ENCODE measurements around the gene BAD. TPM values are rescaled to one million over a fixed set of nuclear protein-coding genes. Genes with fewer than 3 reads are reported as not detected.

Gene BAD
- total and polyA plus RNA-seq, 10 of the 15 experiments (the other 5 are each of a cell fraction or from before 2014, with no cell fraction given): 1.5 to 67.2 (median 39.6) TPM

GRCh38 chr11:64304316-64305072, 20.0 kb upstream of the BAD start:
- Histone ChIP-seq H3K36me3 (ENCODE audit: control insufficient read depth in 2 of 2, insufficient read depth in 2 of 2, low read length in 1 of 2) (peaks cover 0 to 3% of the 10 kb centered on the region in 2 experiments; a peak in 2 of 4 replicates), H2AFZ (ENCODE audit: control insufficient read depth, low read depth, low read length) (peak overlapping the region; percentile 63), H3K27ac (ENCODE audit: control insufficient read depth, insufficient read depth) (peak overlapping the region; percentile 90), H4K20me1 (ENCODE audit: control insufficient read depth, insufficient read depth) (no peaks in the 10 kb centered on the region), H3K4me3 (peak overlapping the region; percentile 72), H3K79me2 (ENCODE audit: control insufficient read depth, insufficient read depth, low read length) (peaks cover 22% of the 10 kb centered on the region), H3K4me1 (ENCODE audit: control insufficient read depth, insufficient read depth, low read length) (peaks cover 27% of the 10 kb centered on the region), H3K27me3 (replicated peaks in 1 of 2; ENCODE audit: control insufficient read depth in 2 of 2, insufficient read depth in 2 of 2, low read length in 1 of 2) (peaks cover 5 to 13% of the 10 kb centered on the region in 2 experiments; a peak in 3 of 4 replicates), H3K4me2 (ENCODE audit: control insufficient read depth, insufficient read depth) (peak overlapping the region; percentile 46), H3K9ac (ENCODE audit: control insufficient read depth, insufficient read depth, low read length) (peak overlapping the region; percentile 81), H3K9me3 (replicated peaks; ENCODE audit: control insufficient read depth, insufficient read depth, low read length) (no peaks in the 10 kb centered on the region)
- ChIA-PET POLR2A (interaction anchor here (0.6 to 5.8 kb wide), 26 partner anchors 12 to 346 kb away, joined by 3 to 70 read pairs (median 6); partner anchors contain the start of genes BAD, CCDC88B, FERMT3 and FKBP2), RAD21 (ENCODE audit: unreplicated experiment) (interaction anchor here (0.6 to 5.8 kb wide), 18 partner anchors 13 to 348 kb away, joined by 3 to 125 read pairs (median 6); partner anchors contain the start of genes FERMT3, FKBP2, GPR137 and NUDT22), CTCF (interaction anchor here (0.7 to 5.8 kb wide), 32 partner anchors 12 to 346 kb away, joined by 3 to 238 read pairs (median 4); partner anchors contain the start of genes BAD, CCDC88B, FERMT3 and FKBP2), SMC1A (ENCODE audit: uncharacterized antibody, unreplicated experiment) (interaction anchor here (0.7 to 5.7 kb wide), 12 partner anchors 13 to 152 kb away, joined by 3 to 98 read pairs (median 4); partner anchors contain the start of genes FERMT3, FKBP2, PRDX5 and TRMT112)
- peak; percentile 99 for FAIRE-seq
- ATAC-seq: peak; percentile 72
- DNase-seq (ENCODE audit: low read depth, low spot score): peak; percentile 78
- in situ Hi-C loops (cut with MboI) (loop anchor here (5.0 kb wide), 1 partner anchor 102 kb away; no protein-coding TSS in a partner anchor), intact Hi-C loops (cut with micrococcal nuclease; ENCODE audit: unreplicated experiment) (loop anchor here (1.0 to 5.0 kb wide), 4 partner anchors 36 to 632 kb away; partner anchors contain the start of genes ATL3, CCDC88B and FKBP2)
- TSS peak; percentile 99 for BruUV-seq (replicated peaks)
- WGBS (ENCODE audit: insufficient coverage, insufficient replicate concordance, low lambda C conversion rate, missing lambda C conversion rate): under 1% methylated on average over 43 of the region's 46 CpGs
- TF ChIP-seq SKIL (IDR thresholded peaks at IDR 0.05; ENCODE audit: low read depth, poor library complexity, severe bottlenecking) (peak; percentile 58), USF2 (IDR thresholded peaks at IDR 0.05; ENCODE audit: borderline replicate concordance, low read depth, low read length) (no peak; the same call in 1 of the 2 replicates), NFXL1 (IDR thresholded peaks at IDR 0.05; ENCODE audit: borderline replicate concordance) (no peak), NBN (IDR thresholded peaks at IDR 0.05) (peak; percentile 93), POLR2AphosphoS5 (IDR thresholded peaks at IDR 0.05; ENCODE audit: low read length) (peak; percentile 55; the same call in 1 of the 2 replicates), RELA (IDR thresholded peaks at IDR 0.05; ENCODE audit: borderline replicate concordance, partially characterized antibody) (no peak), BRCA1 (IDR thresholded peaks at IDR 0.05; ENCODE audit: low read depth, low read length) (no peak), RB1 (IDR thresholded peaks at IDR 0.05; ENCODE audit: borderline replicate concordance) (peak; percentile 25; the same call in 1 of the 2 replicates), KLF5 (IDR thresholded peaks at IDR 0.05; ENCODE audit: partially characterized antibody) (peak; percentile 61), MEF2B (IDR thresholded peaks at IDR 0.05; ENCODE audit: partially characterized antibody, poor library complexity, severe bottlenecking) (peak; percentile 44), POLR2A (IDR thresholded peaks at IDR 0.05; ENCODE audit: low read depth, low read length) (0 out of 2 replicates have a peak, but pooled peaks have one; percentile 57), ATF7 (IDR thresholded peaks at IDR 0.05; ENCODE audit: low read depth) (peak; percentile 51; the same call in 1 of the 2 replicates), IKZF1 (conservative IDR thresholded peaks at IDR 0.05) (peak; percentile 70), DPF2 (IDR thresholded peaks at IDR 0.05) (peak; percentile 61; the same call in 1 of the 2 replicates), ZBTB33 (IDR thresholded peaks at IDR 0.05) (no peak), IRF4 (IDR thresholded peaks at IDR 0.05; ENCODE audit: low read depth, low read length) (no peak), MXI1 (IDR thresholded peaks at IDR 0.05; ENCODE audit: low read depth, low read length) (peak; percentile 79; the same call in 1 of the 2 replicates), ZNF217 (IDR thresholded peaks at IDR 0.05) (no peak), GABPA (IDR thresholded peaks at IDR 0.05; ENCODE audit: low read depth) (no peak)
